Psoas muscle (tissue), 8 donors: ENCODE measurements around the gene RBFOX2. TPM values are rescaled to one million over a fixed set of nuclear protein-coding genes. Genes with fewer than 3 reads are reported as not detected.

Experiments
- ATAC-seq, 4 donors: fragments of 200-7000 bp; cut with Tn5 transposase; one replicate each; pipeline ENCODE4 v1.9.1; 2020; ENCODE audit warnings: moderate library complexity in 3 of 4, mild to moderate bottlenecking in 2 of 4
- DNase-seq, 2 donors: peaks; one replicate each; pipeline ENCODE4 v3.0.0-alpha.2; 2020
- H3K27ac ChIP-seq: fragments of 200-600 bp; one replicate; pipeline ENCODE4 v1.8.0; 2022
- H3K27me3 ChIP-seq, 3 donors: fragments of 200-600 bp in 1 of 3; one replicate each; pipeline versions ENCODE4 v1.6.1 to v1.8.0; 2013 to 2022; ENCODE audit warnings: low read length in 2 of 3, mild to moderate bottlenecking in 2 of 3, moderate library complexity in 1 of 3; ENCODE audit not compliant: insufficient read depth in 3 of 3
- H3K36me3 ChIP-seq, 2 donors: fragments of 200-600 bp in 1 of 2; one replicate each; pipeline versions ENCODE4 v1.6.1 to v1.8.0; 2013 to 2022; ENCODE audit warnings: low read depth in 1 of 2, mild to moderate bottlenecking in 1 of 2, moderate library complexity in 1 of 2; ENCODE audit not compliant: insufficient read depth in 1 of 2
- H3K4me1 ChIP-seq: fragments of 200-600 bp; one replicate; pipeline ENCODE4 v1.8.0; 2022
- H3K4me3 ChIP-seq: fragments of 200-600 bp; one replicate; pipeline ENCODE4 v1.8.0; 2022; ENCODE audit warnings: mild to moderate bottlenecking
- H3K9me3 ChIP-seq: fragments of 200-600 bp; one replicate; pipeline ENCODE4 v1.8.0; 2022
- CTCF ChIP-seq: fragments of 200-600 bp; IDR thresholded peaks from one replicate; pipeline ENCODE4 v1.8.0; 2022; ENCODE audit warnings: antibody characterized with exemption
- WGBS, 3 donors: extraction: QIAGEN DNeasy Blood & Tissue Kit; methylation state at CpG; one replicate each; pipeline versions ENCODE4 v1.1.6 to v1.1.7; 2013; 5-methylcytosine and 5-hydroxymethylcytosine counted together
- intact Hi-C, 2 donors: fragments of 100-400 bp; cut with DNase I; formaldehyde crosslinking; loops; one replicate each; pipeline versions ENCODE4 v1.11.0 to v1.14.2; 2022
- polyA plus RNA-seq, 3 donors: library from polyadenylated mRNA; stranded (reverse); fragments of 200-250 nt; gene quantifications; one replicate each; pipeline ENCODE4 v1.2.3, GENCODE V29; 2013
- total RNA-seq, 4 donors: library from RNA; stranded (reverse); fragmentation: NEBNext Ultra II Directional in 2 of 4; extraction: Animal tissue kit (Norgen Biotek cat#: 25700) in 2 of 4; gene quantifications; one replicate each; pipeline versions ENCODE4 v1.2.1 to v1.2.4, GENCODE V29; 2021 to 2023
- donor health status: healthy with polysubstance abuse.
- donor health status: DM: no; HTN: no; CAD: no; lungs with moderate emphysema.
- donor health status: Bipolar disorder and iron deficiency.
- donor health status: healthy.
- donor health status: DM: yes; HTN: yes; CAD: no.
- donor health status: DM: no; HTN: no; CAD: no.
- donor health status: DM: no; HTN: no; CAD: no.
- donor health status: DM: yes; HTN: yes; CAD: no.

RBFOX2 gene
- total and polyA plus RNA-seq, 7 donors, result 7.7 to 50.4 (median 28.4) TPM

- peaks cover 14% of the 10 kb centered on the region for H3K4me1 ChIP-seq
- 69 to 89% (median 81%) methylated on average over 1 of the region's 1 CpG for WGBS, 3 donors
Measured at GRCh38 chr22:35987487-35987886, 41.1 kb downstream of the RBFOX2 start.

GRCh38 chr22:35986088-35986487 is 42.5 kb downstream of the RBFOX2 start:
- ATAC-seq, result no peak

More at GRCh38 chr22:35987487-35987886, 41.1 kb downstream of the RBFOX2 start:
- Histone ChIP-seq H3K36me3 (no peaks in the 10 kb centered on the region), H3K27me3 (no peaks in the 10 kb centered on the region), H3K9me3 (no peaks in the 10 kb centered on the region), H3K27ac (no peak overlapping the region), H3K4me3 (no peak overlapping the region)
- DNase-seq (no peak), ATAC-seq (no peak)
- intact Hi-C loops, result no loop called here
- no peak for TF ChIP-seq CTCF

GRCh38 chr22:35985371-35985770 is 43.3 kb downstream of the RBFOX2 start:
- no peaks in the 10 kb centered on the region for H3K27me3 ChIP-seq
- peaks cover 14% of the 10 kb centered on the region for H3K4me1 ChIP-seq
- intact Hi-C loops, result no loop called here
- no peak overlapping the region for H3K4me3 ChIP-seq
- DNase-seq (no peak), ATAC-seq (no peak)
- H3K9me3 ChIP-seq, result no peaks in the 10 kb centered on the region
- WGBS, 3 donors, result 83 to 90% (median 84%) methylated on average over 3 of the region's 3 CpGs
- no peak for TF ChIP-seq CTCF
- H3K27ac ChIP-seq, result no peak overlapping the region
- no peaks in the 10 kb centered on the region for H3K36me3 ChIP-seq

More at GRCh38 chr22:35986088-35986487, 42.5 kb downstream of the RBFOX2 start:
- no peak for DNase-seq
- Histone ChIP-seq H3K9me3 (no peaks in the 10 kb centered on the region), H3K36me3 (no peaks in the 10 kb centered on the region), H3K4me1 (peaks cover 14% of the 10 kb centered on the region), H3K27ac (no peak overlapping the region), H3K27me3 (no peaks in the 10 kb centered on the region), H3K4me3 (no peak overlapping the region)
- TF ChIP-seq CTCF, result no peak
- WGBS, 3 donors, result 41 to 49% (median 43%) methylated on average over 2 of the region's 2 CpGs
- intact Hi-C loops, result no loop called here

GRCh38 chr22:35984183-35985175 is 44.1 kb downstream of the RBFOX2 start:
- WGBS, 3 donors, result 79 to 88% (median 85%) methylated on average over 4 of the region's 4 CpGs
- DNase-seq (no peak), ATAC-seq (no peak)
- Histone ChIP-seq H3K9me3 (no peaks in the 10 kb centered on the region), H3K4me1 (peaks cover 14% of the 10 kb centered on the region), H3K36me3 (no peaks in the 10 kb centered on the region), H3K27ac (no peak overlapping the region), H3K4me3 (no peak overlapping the region), H3K27me3 (no peaks in the 10 kb centered on the region)
- no peak for TF ChIP-seq CTCF
- intact Hi-C loops, result no loop called here
